ENCODE data around the gene PALLD. TPM values are rescaled to one million over a fixed set of nuclear protein-coding genes. Genes with fewer than 3 reads are reported as not detected.

PALLD gene
- total RNA-seq, 1 experiment from 2014 or later = 6.5 TPM

- H3K4me3 ChIP-seq (ENCODE audit: low read depth in 2 of 2, low read length in 2 of 2) = no peak overlapping the region
- no peak overlapping the region for H3K27ac ChIP-seq (ENCODE audit: low read length)
- H3K36me3 ChIP-seq (ENCODE audit: control insufficient read depth, insufficient read depth, low read length) = no peaks in the 10 kb centered on the region
- in situ Hi-C loops (cut with HindIII; ENCODE audit: low pct_unique_long_range_greater_than_20kb, low sequenced_read_pairs) (no loop called here), intact Hi-C loops (cut with micrococcal nuclease; ENCODE audit: unreplicated experiment) (no loop called here)
- no TSS peak for BruUV-seq (replicated peaks)
- DNase-seq (ENCODE audit: low read depth, low spot score) = no peak
- H3K27me3 ChIP-seq (ENCODE audit: control insufficient read depth, insufficient read depth, low read length) = no peaks in the 10 kb centered on the region
- H3K4me1 ChIP-seq (ENCODE audit: control insufficient read depth, insufficient read depth, low read length) = no peaks in the 10 kb centered on the region
- ChIA-PET POLR2A (no interaction called here), CTCF (no interaction called here)
- no peak for ATAC-seq
- no peaks in the 10 kb centered on the region for H3K9me3 ChIP-seq (ENCODE audit: control insufficient read depth, insufficient read depth, low read depth, low read length)
- no peak for TF ChIP-seq SIN3A (IDR thresholded peaks at IDR 0.05; ENCODE audit: borderline replicate concordance, insufficient read depth, low read depth, low read length)
- TF ChIP-seq REST (IDR thresholded peaks at IDR 0.05; ENCODE audit: insufficient read depth in 1 of 2, low read depth in 2 of 2, low read length in 1 of 2) = no peak
- no peak for TF ChIP-seq POLR2AphosphoS5 (IDR thresholded peaks at IDR 0.05; ENCODE audit: low read depth, low read length)
- no peak for TF ChIP-seq CTCF (IDR thresholded peaks at IDR 0.05)
- no peak for TF ChIP-seq TCF7L2 (IDR thresholded peaks at IDR 0.05; ENCODE audit: low read depth, low read length)
Measured at GRCh38 chr4:168662297-168662984, 165.6 kb downstream of the PALLD start.

GRCh38 chr4:168664242-168664891 lies 167.5 kb downstream of the PALLD start:
- BruUV-seq (replicated peaks) = no TSS peak
- CTCF ChIA-PET = no interaction called here
- H3K4me1 ChIP-seq (ENCODE audit: control insufficient read depth, insufficient read depth, low read length) = no peaks in the 10 kb centered on the region
- H3K4me3 ChIP-seq (ENCODE audit: low read depth in 2 of 2, low read length in 2 of 2) = no peak overlapping the region
- no peaks in the 10 kb centered on the region for H3K36me3 ChIP-seq (ENCODE audit: control insufficient read depth, insufficient read depth, low read length)
- H3K27ac ChIP-seq (ENCODE audit: low read length) = no peak overlapping the region
- in situ Hi-C loops (cut with HindIII; ENCODE audit: low pct_unique_long_range_greater_than_20kb, low sequenced_read_pairs) = no loop called here
- ATAC-seq = no peak
- H3K9me3 ChIP-seq (ENCODE audit: control insufficient read depth, insufficient read depth, low read depth, low read length) = no peaks in the 10 kb centered on the region
- TF ChIP-seq POLR2AphosphoS5 (IDR thresholded peaks at IDR 0.05; ENCODE audit: low read depth, low read length) (no peak), SIN3A (IDR thresholded peaks at IDR 0.05; ENCODE audit: borderline replicate concordance, insufficient read depth, low read depth, low read length) (no peak), REST (IDR thresholded peaks at IDR 0.05; ENCODE audit: insufficient read depth in 1 of 2, low read depth in 2 of 2, low read length in 1 of 2) (no peak), CTCF (IDR thresholded peaks at IDR 0.05) (no peak), TCF7L2 (IDR thresholded peaks at IDR 0.05; ENCODE audit: low read depth, low read length) (no peak)
- no peaks in the 10 kb centered on the region for H3K27me3 ChIP-seq (ENCODE audit: control insufficient read depth, insufficient read depth, low read length)
- intact Hi-C loops (cut with micrococcal nuclease; ENCODE audit: unreplicated experiment) = no loop called here
- DNase-seq (ENCODE audit: low read depth, low spot score) = no peak
- POLR2A ChIA-PET = no interaction called here

Measured in Panc1 (cell line).